HG02840 (cell line): ENCODE measurements around the gene PTH1R.

ENCODE experiments used
- ATAC-seq: cut with Tn5 transposase; IDR thresholded peaks from one replicate; pipeline ENCODE4 v1.9.1; 2021; ENCODE audit warnings: mild to moderate bottlenecking, moderate library complexity, moderate number of reproducible peaks; ENCODE audit not compliant: unreplicated experiment, low FRiP score

The PTH1R gene

GRCh38 chr3:46924921-46925584 is 47.5 kb downstream of the PTH1R start:
- no peak for ATAC-seq

GRCh38 chr3:46925585-46925934 is 48.0 kb downstream of the PTH1R start:
- ATAC-seq, result no peak

- ATAC-seq, result no peak
Observed at GRCh38 chr3:46926039-46926438, 48.5 kb downstream of the PTH1R start.

GRCh38 chr3:46926447-46926846 is 48.9 kb downstream of the PTH1R start:
- no peak for ATAC-seq

- ATAC-seq, result no peak
Observed at GRCh38 chr3:46926871-46927717, 49.6 kb downstream of the PTH1R start.

GRCh38 chr3:46927718-46928073 is 50.2 kb downstream of the PTH1R start:
- ATAC-seq, result no peak

GRCh38 chr3:46928282-46928681 is 50.8 kb downstream of the PTH1R start:
- ATAC-seq, result no peak

- no peak for ATAC-seq
Observed at GRCh38 chr3:46929324-46929723, 51.8 kb downstream of the PTH1R start.

GRCh38 chr3:46930166-46930944 is 52.8 kb downstream of the PTH1R start:
- ATAC-seq, result no peak

GRCh38 chr3:46930945-46931403 is 53.5 kb downstream of the PTH1R start:
- no peak for ATAC-seq

GRCh38 chr3:46931631-46932331 is 54.3 kb downstream of the PTH1R start:
- no peak for ATAC-seq

- ATAC-seq, result no peak
Observed at GRCh38 chr3:46932455-46933225, 55.1 kb downstream of the PTH1R start.

- no peak for ATAC-seq
Observed at GRCh38 chr3:46933261-46933660, 55.7 kb downstream of the PTH1R start.

- no peak for ATAC-seq
Observed at GRCh38 chr3:46934072-46934471, 56.6 kb downstream of the PTH1R start.

GRCh38 chr3:46934498-46935167 is 57.1 kb downstream of the PTH1R start:
- ATAC-seq, result no peak

GRCh38 chr3:46935168-46935858 is 57.8 kb downstream of the PTH1R start:
- ATAC-seq, result no peak

- no peak for ATAC-seq
Observed at GRCh38 chr3:46935989-46936558, 58.6 kb downstream of the PTH1R start.

- ATAC-seq, result no peak
Observed at GRCh38 chr3:46936733-46937250, 59.3 kb downstream of the PTH1R start.
